Peyer's patch (tissue), 4 donors: ENCODE data around the gene YIF1B. TPM values are rescaled to one million over a fixed set of nuclear protein-coding genes. Genes with fewer than 3 reads are reported as not detected.

Experiments
- DNase-seq, 3 donors: peaks; one replicate each; pipeline ENCODE4 v3.0.0-alpha.2; 2017 to 2019
- H3K27ac ChIP-seq, 4 donors: fragments of 200-600 bp; sonication (generic); one replicate each; pipeline ENCODE4 v1.5.1; 2016 to 2019
- H3K27me3 ChIP-seq, 2 donors: fragments of 200-600 bp; sonication (generic); one replicate each; pipeline ENCODE4 v1.5.1; 2019
- H3K36me3 ChIP-seq, 3 donors: fragments of 200-600 bp; sonication (generic); one replicate each; pipeline ENCODE4 v1.5.1; 2016 to 2019
- H3K4me1 ChIP-seq, 4 donors: fragments of 200-600 bp; sonication (generic); one replicate each; pipeline ENCODE4 v1.5.1; 2016 to 2019
- H3K4me3 ChIP-seq, 4 donors: fragments of 200-600 bp; sonication (generic); 1 replicate in 3 of 4; 2 replicates in 1 of 4; pipeline ENCODE4 v1.5.1; 2016 to 2019; ENCODE audit warnings: mild to moderate bottlenecking in 1 of 4
- H3K9me3 ChIP-seq, 4 donors: fragments of 200-600 bp; sonication (generic); one replicate each; pipeline ENCODE4 v1.5.1; 2016 to 2019; ENCODE audit warnings: mild to moderate bottlenecking in 1 of 4
- CTCF ChIP-seq, 6 experiments: fragments of 450-650 bp in 4 of 6; fragments of 200-600 bp in 2 of 6; sonication (generic) in 1 of 6; IDR thresholded peaks; one replicate each; pipeline ENCODE4 v1.5.1; 2017 to 2019; ENCODE audit warnings: antibody characterized with exemption in 6 of 6, mild to moderate bottlenecking in 3 of 6, moderate library complexity in 1 of 6
- POLR2A ChIP-seq, 2 donors: fragments of 450-650 bp; IDR thresholded peaks; one replicate each; pipeline ENCODE4 v1.5.1; 2017; ENCODE audit warnings: antibody characterized with exemption in 2 of 2, mild to moderate bottlenecking in 2 of 2, moderate library complexity in 2 of 2
- total RNA-seq, 4 donors: library from RNA; depleted of rRNA; stranded (reverse); fragments of >200 nt; gene quantifications; one replicate each; pipeline ENCODE4 v1.1.0, GENCODE V29; 2016

The YIF1B gene
- total RNA-seq, 4 donors from 2014 or later, result 11.6 to 31.4 (median 15.0) TPM

GRCh38 chr19:38310279-38310670 is 5.5 kb downstream of the YIF1B start:
- DNase-seq, result no peak
- TF ChIP-seq POLR2A (IDR thresholded peaks at IDR 0.05), result no peak
- TF ChIP-seq CTCF (IDR thresholded peaks at IDR 0.05), result no peak
- Histone ChIP-seq H3K4me3 (no peak overlapping the region), H3K36me3 (peaks cover 0 to 20% (median 0%) of the 10 kb centered on the region in 3 donors), H3K27ac (no peak overlapping the region), H3K9me3 (no peaks in the 10 kb centered on the region), H3K4me1 (peaks cover 0 to 2% (median 0%) of the 10 kb centered on the region in 4 donors), H3K27me3 (no peaks in the 10 kb centered on the region)

- H3K36me3 ChIP-seq, result peaks cover 0 to 20% (median 0%) of the 10 kb centered on the region in 3 donors
- DNase-seq, result no peak
- no peaks in the 10 kb centered on the region for H3K4me1 ChIP-seq
- H3K9me3 ChIP-seq, result no peaks in the 10 kb centered on the region
- H3K4me3 ChIP-seq, result no peak overlapping the region
- H3K27ac ChIP-seq, result no peak overlapping the region
- no peak for TF ChIP-seq POLR2A (IDR thresholded peaks at IDR 0.05)
- no peak for TF ChIP-seq CTCF (IDR thresholded peaks at IDR 0.05)
- no peaks in the 10 kb centered on the region for H3K27me3 ChIP-seq
These were observed 6.0 kb downstream of the YIF1B start for GRCh38 chr19:38309615-38310278.

GRCh38 chr19:38308926-38309614 is 6.7 kb downstream of the YIF1B start:
- H3K27me3 ChIP-seq, result no peaks in the 10 kb centered on the region
- H3K4me1 ChIP-seq, result no peaks in the 10 kb centered on the region
- no peak overlapping the region for H3K4me3 ChIP-seq
- H3K27ac ChIP-seq, result no peak overlapping the region
- no peaks in the 10 kb centered on the region for H3K9me3 ChIP-seq
- DNase-seq, result no peak
- peaks cover 0 to 20% (median 0%) of the 10 kb centered on the region in 3 donors for H3K36me3 ChIP-seq
- TF ChIP-seq POLR2A (IDR thresholded peaks at IDR 0.05) (no peak), CTCF (IDR thresholded peaks at IDR 0.05) (no peak)

- no peak for DNase-seq
- Histone ChIP-seq H3K4me3 (no peak overlapping the region), H3K27ac (no peak overlapping the region), H3K9me3 (no peaks in the 10 kb centered on the region), H3K4me1 (no peaks in the 10 kb centered on the region), H3K27me3 (no peaks in the 10 kb centered on the region), H3K36me3 (peaks cover 0 to 20% (median 0%) of the 10 kb centered on the region in 3 donors)
- TF ChIP-seq CTCF (IDR thresholded peaks at IDR 0.05), result no peak
These were observed 7.6 kb downstream of the YIF1B start for GRCh38 chr19:38308006-38308766.

GRCh38 chr19:38307597-38307996 is 8.2 kb downstream of the YIF1B start:
- no peak for TF ChIP-seq POLR2A (IDR thresholded peaks at IDR 0.05)
- TF ChIP-seq CTCF (IDR thresholded peaks at IDR 0.05), result no peak
- no peaks in the 10 kb centered on the region for H3K4me1 ChIP-seq
- H3K9me3 ChIP-seq, result no peaks in the 10 kb centered on the region
- H3K27me3 ChIP-seq, result no peaks in the 10 kb centered on the region
- H3K36me3 ChIP-seq, result peaks cover 0 to 20% (median 0%) of the 10 kb centered on the region in 3 donors
- no peak overlapping the region for H3K27ac ChIP-seq
- DNase-seq, result no peak
- H3K4me3 ChIP-seq, result no peak overlapping the region
